ENCODE measurements around the gene GRAMD1C.

GRCh38 chr3:113952921-113953320 is 114.3 kb downstream of the GRAMD1C start:
- TF ChIP-seq HMGXB4 (CRISPR knock-in tag; IDR thresholded peaks at IDR 0.05; ENCODE audit: borderline replicate concordance) = no peak
- no peak for TF ChIP-seq CEBPB (IDR thresholded peaks at IDR 0.05)
- TF ChIP-seq CTCF (IDR thresholded peaks at IDR 0.05) = no peak
- no peak for TF ChIP-seq PHF8 (IDR thresholded peaks at IDR 0.05; ENCODE audit: borderline replicate concordance, low read depth)
